Skeletal muscle tissue (tissue), 4 donors: Measurements from ENCODE around the gene KAT5. TPM values are rescaled to one million over a fixed set of nuclear protein-coding genes. Genes with fewer than 3 reads are reported as not detected.
"Not testable (repeated sequence)": the region's sequence is repeated elsewhere in the genome, so short reads cannot be mapped to it uniquely, and the experiment has no call there.

Experiments used
- H3K27ac ChIP-seq: one replicate; pipeline ENCODE4 v1.7.0; 2013; ENCODE audit warnings: mild to moderate bottlenecking, low read depth, low read length, inconsistent platforms
- H3K27me3 ChIP-seq, 3 donors: one replicate each; pipeline ENCODE4 v1.7.0; 2013; ENCODE audit warnings: low read length in 3 of 3; ENCODE audit not compliant: control insufficient read depth in 3 of 3, insufficient read depth in 3 of 3
- H3K36me3 ChIP-seq, 3 donors: one replicate each; pipeline ENCODE4 v1.7.0; 2013; ENCODE audit warnings: low read length in 3 of 3; ENCODE audit not compliant: control insufficient read depth in 3 of 3, insufficient read depth in 3 of 3
- H3K4me1 ChIP-seq, 3 donors: one replicate each; pipeline ENCODE4 v1.7.0; 2013; ENCODE audit warnings: low read length in 3 of 3, mild to moderate bottlenecking in 3 of 3; ENCODE audit not compliant: control insufficient read depth in 3 of 3, insufficient read depth in 3 of 3
- H3K4me3 ChIP-seq, 3 donors: one replicate each; pipeline ENCODE4 v1.7.0; 2013; ENCODE audit warnings: low read length in 3 of 3
- H3K9ac ChIP-seq, 3 donors: one replicate each; pipeline ENCODE4 v1.7.0; 2013; ENCODE audit warnings: low read length in 3 of 3, mild to moderate bottlenecking in 3 of 3, moderate library complexity in 2 of 3, low read depth in 1 of 3
- H3K9me3 ChIP-seq, 3 donors: one replicate each; pipeline ENCODE4 v1.7.0; 2013; ENCODE audit warnings: low read length in 3 of 3; ENCODE audit not compliant: control insufficient read depth in 3 of 3
- total RNA-seq: library from RNA; depleted of rRNA; stranded (reverse); fragments of >200 nt; gene quantifications from one replicate; pipeline ENCODE4 v1.2.3, GENCODE V29; 2014
- donor health status: Osteomylitis.

The KAT5 gene
- total RNA-seq, 1 donor from 2014 or later, result 44.9 TPM

DNA sequence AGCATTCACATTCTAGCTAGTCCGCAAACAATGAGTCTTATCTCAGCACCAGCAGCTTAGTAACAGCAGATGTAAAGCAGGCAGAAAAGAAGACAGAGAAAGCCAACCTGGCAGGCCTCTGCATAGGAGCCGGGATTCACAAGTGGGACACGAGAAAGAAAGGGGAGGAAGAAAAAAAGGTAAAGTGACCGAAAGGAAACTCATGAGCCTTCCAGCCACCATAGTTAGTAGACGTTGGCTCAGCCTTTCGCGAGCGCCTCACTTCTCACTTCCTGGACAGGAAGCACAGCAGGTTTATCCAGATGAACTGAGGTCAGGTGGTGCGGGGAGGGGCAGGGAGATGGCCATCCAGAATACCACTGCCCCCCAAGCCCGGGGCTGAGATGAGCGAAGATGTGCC is 19.7 kb upstream of the KAT5 start:
- H3K9me3 ChIP-seq, result no peaks in the 10 kb centered on the region
- H3K9ac ChIP-seq, result no peak overlapping the region
- no peak overlapping the region for H3K27ac ChIP-seq
- H3K4me1 ChIP-seq, result peaks cover 0 to 7% (median 5%) of the 10 kb centered on the region in 3 donors
- no peak overlapping the region for H3K4me3 ChIP-seq
- no peaks in the 10 kb centered on the region for H3K27me3 ChIP-seq
- H3K36me3 ChIP-seq, result no peaks in the 10 kb centered on the region

DNA sequence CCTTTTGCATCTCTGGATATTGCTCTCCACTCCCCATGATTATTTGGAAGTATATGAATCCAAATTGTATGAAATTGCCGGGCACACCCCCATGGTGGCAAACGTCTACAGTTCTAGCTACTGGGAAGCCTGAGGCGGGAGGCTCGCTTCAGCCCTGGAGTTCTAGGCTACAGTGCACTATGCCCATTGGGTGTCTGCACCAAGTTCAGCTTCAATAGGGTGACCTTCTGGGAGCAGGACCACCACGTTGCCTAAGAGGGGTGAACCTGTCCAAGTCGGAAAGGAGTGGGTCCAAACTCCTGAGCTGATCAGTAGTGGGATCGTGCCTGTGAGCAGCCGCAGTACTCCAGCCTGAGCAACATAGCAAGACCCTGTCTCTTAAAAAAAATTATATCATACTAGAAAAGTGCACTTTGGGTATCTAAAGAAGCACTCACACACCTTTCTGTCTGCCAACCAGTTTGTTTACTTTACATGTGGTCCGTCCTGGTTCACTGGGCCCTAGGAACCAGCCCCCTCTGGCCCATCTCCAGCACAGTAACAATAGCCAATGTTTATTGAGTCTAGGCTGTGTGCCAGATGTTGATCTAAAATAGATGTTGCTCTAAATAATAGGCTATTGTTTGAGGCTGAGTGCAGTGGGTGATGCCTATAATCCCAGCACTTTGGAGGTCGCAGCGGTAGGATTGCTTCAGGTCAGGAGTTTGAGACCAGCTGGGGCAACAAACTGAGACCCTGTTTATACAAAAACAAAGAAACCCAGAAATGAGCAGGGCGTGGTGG is 16.4 kb upstream of the KAT5 start:
- H3K4me3 ChIP-seq, result no peak overlapping the region
- H3K4me1 ChIP-seq, result peaks cover 0 to 7% (median 5%) of the 10 kb centered on the region in 3 donors
- H3K9me3 ChIP-seq, result no peaks in the 10 kb centered on the region
- no peak overlapping the region for H3K9ac ChIP-seq
- H3K27ac ChIP-seq, result no peak overlapping the region
- no peaks in the 10 kb centered on the region for H3K36me3 ChIP-seq
- H3K27me3 ChIP-seq, result peaks cover 0 to 4% (median 0%) of the 10 kb centered on the region in 3 donors

DNA sequence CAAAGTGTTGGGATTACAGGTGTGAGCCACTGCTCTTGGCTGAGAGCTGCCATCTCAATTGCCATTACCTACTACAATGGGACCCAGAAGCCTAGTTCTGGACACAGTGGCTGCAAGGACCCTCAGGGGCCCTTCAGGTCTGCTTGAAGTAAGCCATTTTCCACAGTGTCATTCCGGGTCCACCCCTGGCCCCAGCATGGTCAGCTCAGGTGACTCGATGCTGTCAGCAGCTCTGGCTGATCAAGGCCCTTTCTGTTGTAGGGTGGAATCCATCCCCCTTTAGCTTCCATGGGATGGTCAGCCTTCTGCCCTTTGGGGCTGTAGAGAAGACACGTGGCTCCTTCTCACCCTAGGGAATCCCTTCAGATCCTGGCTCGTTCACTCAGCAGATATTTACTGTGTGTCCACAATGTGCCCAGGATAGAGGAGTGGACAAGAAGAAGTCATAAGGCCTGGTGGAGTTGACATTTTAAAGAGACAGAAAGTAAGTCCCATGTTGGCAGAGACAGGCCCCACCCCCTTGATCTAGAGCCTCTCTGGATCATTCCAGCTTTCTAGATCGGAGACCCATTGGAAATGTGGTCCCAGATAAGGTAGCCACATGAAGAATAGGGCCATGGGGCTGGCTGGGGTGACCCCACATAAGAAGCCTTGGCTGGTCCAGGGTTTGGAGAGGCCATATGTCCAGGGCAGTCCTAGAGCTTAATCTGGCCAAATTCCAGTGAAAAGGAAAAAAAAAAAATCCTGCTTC is 15.1 kb upstream of the KAT5 start:
- H3K36me3 ChIP-seq, result no peaks in the 10 kb centered on the region
- H3K27ac ChIP-seq, result no peak overlapping the region
- no peaks in the 10 kb centered on the region for H3K9me3 ChIP-seq
- H3K4me3 ChIP-seq, result no peak overlapping the region
- H3K9ac ChIP-seq, result no peak overlapping the region
- H3K27me3 ChIP-seq, result peaks cover 0 to 4% (median 0%) of the 10 kb centered on the region in 3 donors
- peaks cover 0 to 7% (median 5%) of the 10 kb centered on the region in 3 donors for H3K4me1 ChIP-seq

DNA sequence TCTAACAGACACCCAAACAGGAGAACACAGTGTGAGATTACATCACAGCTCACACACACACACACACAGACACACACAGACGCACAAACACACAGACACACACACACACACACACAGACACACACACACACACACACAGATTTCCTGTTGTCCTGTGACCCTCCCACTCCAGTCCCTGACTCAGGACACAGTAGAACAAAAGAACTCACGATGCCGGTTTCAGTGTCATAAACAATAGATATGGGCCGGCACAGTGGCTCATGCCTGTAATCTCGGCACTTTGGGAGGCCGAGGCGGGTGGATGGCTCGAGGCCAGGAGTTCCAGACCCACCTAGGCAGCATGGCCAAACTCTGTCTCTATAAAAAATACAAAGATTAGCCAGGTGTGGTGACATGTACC is 13.8 kb upstream of the KAT5 start:
- no peak overlapping the region for H3K9ac ChIP-seq
- H3K27ac ChIP-seq, result no peak overlapping the region
- H3K9me3 ChIP-seq, result no peaks in the 10 kb centered on the region
- H3K4me3 ChIP-seq, result no peak overlapping the region
- H3K36me3 ChIP-seq, result no peaks in the 10 kb centered on the region
- H3K4me1 ChIP-seq, result peaks cover 0 to 7% (median 5%) of the 10 kb centered on the region in 3 donors
- peaks cover 0 to 4% (median 0%) of the 10 kb centered on the region in 3 donors for H3K27me3 ChIP-seq

DNA sequence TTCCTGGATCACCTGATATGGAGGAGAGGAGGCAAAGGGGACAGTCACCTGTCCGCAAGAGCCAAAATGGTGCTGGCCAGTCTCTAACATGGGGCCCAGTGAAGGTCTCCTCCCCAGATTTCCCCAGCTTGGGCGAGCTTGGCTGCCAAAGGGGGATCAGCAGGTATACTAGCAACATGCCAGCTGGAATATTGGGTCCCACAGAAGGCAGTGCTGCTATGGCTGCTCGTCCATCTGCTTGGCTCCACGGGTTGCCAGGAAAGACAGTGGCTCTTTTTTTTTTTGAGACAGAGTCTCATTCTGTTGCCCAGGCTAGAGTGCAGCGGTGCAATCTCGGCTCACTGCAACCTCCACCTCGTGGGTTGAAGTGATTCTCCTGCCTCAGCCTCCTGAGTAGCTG is 12.7 kb upstream of the KAT5 start:
- Histone ChIP-seq H3K4me1 (peaks cover 0 to 5% (median 0%) of the 10 kb centered on the region in 3 donors), H3K27ac (no peak overlapping the region), H3K27me3 (peaks cover 0 to 4% (median 0%) of the 10 kb centered on the region in 3 donors)

DNA sequence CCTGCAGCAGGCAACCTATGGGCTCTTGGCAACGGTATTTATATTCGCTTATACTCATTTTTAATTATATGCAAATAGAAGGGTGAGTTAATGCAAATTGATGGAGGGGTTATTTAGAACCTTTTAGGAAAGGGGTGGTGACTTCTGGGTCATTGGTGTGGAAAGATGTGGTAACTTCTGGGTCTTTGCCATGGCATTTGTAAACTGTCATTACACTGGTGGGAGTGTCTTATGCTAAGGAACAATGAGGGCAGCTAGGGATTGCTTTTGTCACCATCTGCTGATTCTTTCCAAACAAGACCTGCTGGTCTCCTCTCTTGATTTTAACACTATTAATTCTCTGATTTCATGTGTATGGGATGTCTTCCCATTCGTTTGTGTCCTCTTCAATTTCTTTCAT is 11.7 kb upstream of the KAT5 start:
- peaks cover 0 to 4% (median 0%) of the 10 kb centered on the region in 3 donors for H3K27me3 ChIP-seq
- no peak overlapping the region for H3K27ac ChIP-seq
- peaks cover 0 to 5% (median 0%) of the 10 kb centered on the region in 3 donors for H3K4me1 ChIP-seq
- no peaks in the 10 kb centered on the region for H3K36me3 ChIP-seq
- H3K9ac ChIP-seq, result no peak overlapping the region
- no peaks in the 10 kb centered on the region for H3K9me3 ChIP-seq
- no peak overlapping the region for H3K4me3 ChIP-seq

More for the DNA sequence above, 12.7 kb upstream of the KAT5 start:
- Histone ChIP-seq H3K36me3 (no peaks in the 10 kb centered on the region), H3K4me3 (no peak overlapping the region), H3K9me3 (no peaks in the 10 kb centered on the region), H3K9ac (no peak overlapping the region)

DNA sequence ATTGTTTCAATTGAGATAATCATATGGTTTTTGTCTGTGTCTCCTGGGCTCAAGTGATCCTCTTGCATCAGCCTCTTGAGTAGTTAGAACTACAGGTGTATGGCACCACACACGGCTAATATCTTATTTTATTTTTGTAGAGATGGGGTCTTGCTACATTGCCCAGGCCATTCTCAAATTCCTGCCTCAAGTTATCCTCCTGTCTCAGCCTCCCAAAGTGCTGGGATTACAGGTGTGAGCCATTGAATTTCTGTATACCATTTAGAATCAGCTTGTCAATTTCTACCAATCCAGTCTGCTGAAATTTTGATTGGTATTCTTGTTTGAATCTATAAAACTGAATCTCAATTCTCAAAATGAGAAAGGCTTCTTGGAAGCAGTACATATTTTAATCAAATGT is 10.4 kb upstream of the KAT5 start:
- no peaks in the 10 kb centered on the region for H3K9me3 ChIP-seq
- H3K27ac ChIP-seq, result no peak overlapping the region
- H3K27me3 ChIP-seq, result peaks cover 0 to 4% (median 0%) of the 10 kb centered on the region in 3 donors
- H3K36me3 ChIP-seq, result no peaks in the 10 kb centered on the region
- H3K4me3 ChIP-seq, result no peak overlapping the region
- H3K4me1 ChIP-seq, result peaks cover 3 to 4% (median 4%) of the 10 kb centered on the region in 3 donors
- H3K9ac ChIP-seq, result no peak overlapping the region

DNA sequence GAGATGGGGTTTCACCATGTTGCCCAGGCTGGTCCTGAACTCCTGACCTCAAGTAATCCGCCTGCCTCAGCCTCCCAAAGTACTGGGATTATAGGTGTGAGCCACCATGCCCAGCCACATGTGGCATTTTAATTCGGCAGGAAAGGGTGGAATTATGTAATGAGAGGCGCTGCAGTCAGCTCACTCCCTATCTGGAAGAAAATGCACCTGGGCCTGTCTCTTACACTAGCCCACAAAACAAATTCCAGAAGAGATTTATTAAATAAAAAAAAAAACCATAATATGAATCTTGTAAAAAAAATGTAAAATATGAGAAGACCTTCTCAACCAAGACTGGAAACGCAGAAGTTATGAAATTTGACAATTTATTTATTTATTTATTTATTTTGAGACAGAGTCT is 8.2 kb upstream of the KAT5 start:
- Histone ChIP-seq H3K4me1 (peaks cover 4 to 5% (median 4%) of the 10 kb centered on the region in 3 donors), H3K36me3 (no peaks in the 10 kb centered on the region), H3K27ac (no peak overlapping the region), H3K4me3 (no peak overlapping the region), H3K9me3 (no peaks in the 10 kb centered on the region), H3K9ac (no peak overlapping the region), H3K27me3 (peaks cover 0 to 4% (median 0%) of the 10 kb centered on the region in 3 donors)

DNA sequence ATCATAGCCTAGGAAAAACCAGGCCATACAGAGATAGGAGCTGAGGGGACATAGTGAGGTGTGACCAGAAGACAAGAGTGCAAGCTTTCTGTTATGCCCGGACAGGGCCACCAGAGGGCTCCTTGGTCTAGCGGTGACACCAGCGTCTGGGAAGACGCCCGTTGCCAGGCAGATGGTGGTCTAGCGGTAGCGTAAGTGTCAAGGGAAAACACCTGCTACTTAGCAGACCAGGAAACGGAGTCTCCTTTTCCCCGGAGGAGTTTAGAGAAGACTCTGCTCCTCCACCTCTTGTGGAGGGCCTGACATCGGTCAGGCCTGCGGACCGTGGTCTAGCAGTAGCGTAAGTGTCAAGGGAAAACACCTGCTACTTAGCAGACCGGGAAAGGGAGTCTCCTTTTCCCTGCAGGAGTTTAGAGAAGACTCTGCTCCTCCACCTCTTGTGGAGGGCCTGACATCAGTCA is 5.7 kb upstream of the KAT5 start:
- H3K27me3 ChIP-seq, H3K9me3 ChIP-seq, H3K36me3 ChIP-seq, H3K4me1 ChIP-seq, H3K27ac ChIP-seq: not testable (repeated sequence)
- H3K9ac ChIP-seq, result peak overlapping the region; percentile 51 to 72 (median 53)
- peak overlapping the region; percentile 57 to 63 (median 61) for H3K4me3 ChIP-seq

DNA sequence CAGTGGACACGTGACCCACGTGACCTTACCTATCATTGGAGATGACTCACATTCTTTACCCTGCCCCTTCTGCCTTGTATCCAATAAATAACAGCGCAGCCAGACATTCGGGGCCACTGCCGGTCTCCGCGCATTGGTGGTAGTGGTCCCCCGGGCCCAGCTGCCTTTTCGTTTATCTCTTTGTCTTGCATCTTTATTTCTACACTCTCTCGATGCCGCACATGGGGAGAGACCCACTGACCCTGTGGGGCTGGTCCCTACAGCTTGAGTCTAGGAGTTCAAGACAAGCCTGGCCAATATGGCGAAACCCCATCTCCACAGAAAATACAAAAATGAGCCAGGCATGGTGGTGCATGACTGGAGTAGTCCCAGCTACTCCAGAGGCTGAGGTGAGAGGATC is 5.0 kb upstream of the KAT5 start:
- H3K9me3 ChIP-seq, H3K27ac ChIP-seq, H3K36me3 ChIP-seq, H3K9ac ChIP-seq, H3K27me3 ChIP-seq, H3K4me3 ChIP-seq, H3K4me1 ChIP-seq: not testable (repeated sequence)
